T1000 (cell line): ENCODE results near the gene DIPK1B.

Experiments
- DNase-seq: peaks from one replicate; lab custom pipeline; 2025; ENCODE audit warnings: mixed read lengths; lab: John Stamatoyannopoulos, UW

DIPK1B gene

DNA sequence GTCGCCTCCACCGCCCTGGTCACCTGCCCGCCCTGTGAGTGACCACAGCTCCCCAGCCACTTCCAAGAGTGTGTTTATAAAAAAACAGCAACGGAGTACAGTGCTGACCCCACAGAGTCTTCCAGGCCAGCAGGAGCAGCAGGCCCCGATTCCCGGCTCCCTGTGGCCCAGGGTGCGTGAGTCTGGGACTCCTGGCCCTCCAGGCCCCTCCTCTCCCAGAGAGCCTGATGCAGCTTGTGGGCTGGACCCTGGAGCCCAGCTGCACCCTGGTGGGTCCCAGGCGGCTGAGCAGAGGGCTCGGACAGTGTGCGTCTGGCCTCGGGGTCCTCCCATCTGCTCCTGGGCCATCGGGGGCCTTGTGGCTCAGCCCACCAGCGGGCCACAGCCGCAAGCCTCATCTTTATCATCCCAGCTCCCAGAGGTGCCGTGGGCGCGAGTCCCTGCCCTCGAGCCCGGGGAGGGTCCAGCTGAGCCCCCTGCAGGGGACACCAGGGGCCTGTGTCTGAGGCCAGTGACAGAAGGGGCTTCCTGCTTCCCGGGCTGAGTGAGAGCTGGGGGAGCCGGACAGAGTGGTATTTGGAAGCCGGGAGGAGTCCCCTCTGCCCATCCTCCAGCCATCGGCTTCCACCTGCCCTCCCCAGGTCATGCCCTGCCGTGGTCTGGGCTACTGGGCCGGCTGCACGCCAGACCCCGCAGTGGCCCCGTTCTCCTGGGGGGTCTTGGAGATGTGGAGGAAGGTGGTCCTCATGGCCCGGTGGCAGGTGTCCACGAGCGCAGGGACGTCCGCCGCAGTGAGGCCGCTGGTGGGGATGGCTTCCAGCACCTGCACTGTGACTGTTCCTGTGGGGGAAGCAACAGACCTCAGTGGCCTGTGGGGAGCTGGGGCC is 39.0 kb upstream of the DIPK1B start:
- DNase-seq = no peak

DNA sequence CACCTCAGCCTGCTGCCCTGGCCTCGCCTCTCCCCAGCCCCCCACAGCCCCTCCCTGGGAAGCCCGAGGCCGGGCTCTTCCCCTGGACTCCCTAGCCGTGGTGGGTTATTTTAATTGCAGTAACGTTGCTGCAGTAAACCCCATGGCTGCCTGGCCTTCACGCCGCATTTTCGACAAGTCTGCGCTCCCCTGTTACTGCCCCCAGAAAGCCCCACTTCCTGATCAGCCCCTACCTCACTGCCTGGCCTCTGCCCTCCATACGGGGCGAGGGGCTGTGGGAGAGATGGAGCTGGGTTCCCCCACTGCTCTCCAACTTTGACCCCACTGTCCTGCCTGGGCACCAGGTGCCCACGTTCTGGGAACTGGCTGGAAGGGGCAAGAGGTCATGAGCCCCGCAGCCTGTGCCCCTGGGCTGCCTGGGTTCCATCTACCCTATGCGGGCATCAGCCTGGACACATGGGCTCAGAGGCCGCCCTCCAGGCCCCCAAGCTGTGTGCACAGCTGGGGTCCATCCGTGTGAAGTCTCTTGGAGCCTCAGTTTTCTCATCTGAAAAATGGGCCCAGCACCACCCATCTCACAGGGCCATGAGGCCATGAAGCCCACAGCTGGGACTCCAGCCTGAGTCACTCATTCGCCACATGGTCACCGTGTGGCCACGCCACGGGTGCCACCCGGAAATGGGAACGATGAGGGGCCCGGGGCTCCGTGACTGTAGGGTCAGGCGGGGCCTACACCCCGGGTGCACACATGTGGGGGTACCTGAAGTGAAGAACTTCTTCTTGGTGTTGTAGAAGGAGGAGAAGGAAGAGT is 38.2 kb upstream of the DIPK1B start:
- no peak for DNase-seq

DNA sequence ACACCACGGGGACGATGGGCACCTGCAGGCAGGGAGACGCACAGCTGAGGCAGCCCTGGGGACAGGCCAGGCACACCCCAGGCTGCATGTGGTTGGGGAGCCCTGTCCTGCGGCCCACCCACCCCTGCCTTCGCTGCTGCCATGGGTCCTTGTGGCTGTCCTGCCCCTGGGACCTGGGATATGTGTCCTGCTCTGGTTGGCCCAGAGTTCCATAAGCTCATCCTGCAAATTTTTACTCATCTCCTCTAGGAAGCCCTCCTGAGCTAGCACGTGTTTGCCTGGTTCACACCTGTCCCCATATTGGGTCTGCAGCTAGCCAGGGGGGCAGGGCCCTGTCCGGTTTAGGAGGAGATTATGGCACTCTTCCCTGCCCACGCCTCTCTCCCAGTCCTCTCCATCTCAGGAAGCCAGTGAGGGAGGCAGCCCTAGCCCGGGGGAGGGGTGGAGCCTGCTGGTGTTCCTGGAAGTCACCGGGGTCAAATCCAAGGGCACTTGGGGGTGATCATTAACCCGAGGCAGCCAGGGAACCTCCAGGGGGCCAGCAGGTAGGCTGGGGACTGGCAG is 37.5 kb upstream of the DIPK1B start:
- no peak for DNase-seq

DNA sequence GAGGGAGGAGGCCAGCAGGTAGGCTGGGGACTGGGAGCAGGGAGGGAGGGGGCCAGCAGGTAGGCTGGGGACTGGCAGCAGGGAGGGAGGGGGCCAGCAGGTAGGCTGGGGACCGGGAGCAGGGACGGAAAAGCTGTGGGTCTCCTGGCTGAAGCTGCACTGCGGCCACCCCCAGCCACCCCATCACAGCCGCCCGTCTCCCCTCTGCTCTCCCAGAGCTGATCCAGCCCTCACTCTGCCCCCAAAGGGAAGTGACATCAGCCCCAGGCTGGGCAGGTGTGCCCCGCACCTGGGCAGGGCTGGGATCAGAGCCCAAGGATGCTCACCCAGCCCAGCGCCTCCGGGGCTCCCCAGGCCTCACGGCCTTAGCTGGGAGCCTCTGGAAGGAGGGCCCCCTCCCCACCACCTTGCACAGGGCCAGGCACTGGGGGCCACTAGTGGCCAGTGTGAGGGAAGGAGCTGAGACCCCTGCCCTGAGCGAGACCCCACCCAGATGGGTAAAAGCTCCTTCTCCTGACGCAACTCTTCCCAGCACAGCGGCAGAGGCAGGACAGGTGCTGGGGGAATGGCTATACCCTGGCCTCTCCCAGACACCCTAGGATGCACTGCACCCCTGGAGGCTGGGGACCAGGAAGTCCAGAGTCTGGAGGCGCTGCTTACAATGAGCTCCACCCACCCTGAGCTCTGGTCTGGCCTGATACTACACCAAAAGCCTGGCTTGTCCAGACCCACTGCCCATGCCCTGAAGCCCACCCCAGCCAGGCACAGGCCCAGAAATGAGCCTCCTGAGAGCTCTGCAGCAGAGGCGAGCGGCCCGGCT is 36.7 kb upstream of the DIPK1B start:
- DNase-seq = no peak

DNA sequence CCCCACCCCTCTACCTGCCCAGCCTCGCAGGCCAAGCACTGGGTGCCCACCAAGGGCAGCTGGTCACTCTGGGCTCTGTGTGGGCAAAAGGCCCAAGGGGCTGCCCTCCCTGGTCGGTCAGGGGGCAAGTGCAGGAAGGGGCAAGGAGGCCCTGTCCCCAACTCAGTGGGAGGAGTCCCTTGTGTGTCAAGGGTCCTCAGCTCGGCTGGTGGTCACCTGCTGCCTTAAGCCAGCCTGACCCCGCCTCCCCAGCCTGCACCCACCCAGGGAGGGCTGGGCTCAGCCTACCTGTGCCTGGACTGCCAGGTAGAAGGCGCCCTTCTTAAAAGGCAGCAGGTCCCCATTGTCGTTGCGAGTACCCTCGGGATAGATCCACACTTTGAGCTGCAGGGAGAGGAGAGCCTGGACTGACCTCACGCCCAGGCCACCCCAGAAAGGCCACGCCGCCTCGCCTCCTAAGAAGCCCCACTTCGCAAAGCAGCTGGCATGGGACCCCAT is 36.0 kb upstream of the DIPK1B start:
- DNase-seq = no peak

DNA sequence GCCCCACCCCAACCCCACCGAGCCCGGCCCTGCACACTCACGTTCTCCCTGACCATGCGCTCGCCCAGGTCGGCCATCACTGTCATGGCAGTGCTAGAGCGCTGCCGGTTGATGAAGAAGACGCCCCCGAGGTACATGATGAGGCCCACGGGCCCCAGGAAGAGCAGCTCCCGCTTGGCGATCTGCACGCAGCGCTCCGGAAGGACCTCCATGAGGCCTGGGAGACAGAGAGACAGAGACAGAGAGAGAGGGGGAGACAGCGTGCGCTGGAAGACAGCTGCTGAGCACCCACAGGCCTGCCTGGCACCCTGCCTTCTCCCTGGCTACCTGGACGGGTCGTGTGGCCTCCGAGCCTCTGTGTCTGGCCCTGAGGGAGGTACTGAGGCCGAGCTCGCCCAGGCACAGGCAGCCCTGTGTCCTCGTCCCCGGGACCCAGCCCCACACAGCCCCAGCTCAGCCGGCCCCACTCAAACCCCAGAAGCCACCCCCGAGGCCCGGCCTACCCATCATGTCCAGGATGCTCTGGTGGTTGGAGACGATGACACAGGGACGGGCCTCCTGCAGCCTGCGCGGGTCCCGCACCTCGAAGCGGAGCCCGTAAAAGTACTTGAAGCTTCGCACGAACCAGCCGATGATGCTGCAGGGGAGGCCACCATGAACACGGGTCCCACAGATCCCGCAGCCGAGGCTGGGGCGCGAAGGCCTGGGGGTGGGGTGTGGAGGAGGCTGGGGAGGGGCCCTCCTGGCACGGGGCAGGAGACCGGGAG is 35.3 kb upstream of the DIPK1B start:
- no peak for DNase-seq

DNA sequence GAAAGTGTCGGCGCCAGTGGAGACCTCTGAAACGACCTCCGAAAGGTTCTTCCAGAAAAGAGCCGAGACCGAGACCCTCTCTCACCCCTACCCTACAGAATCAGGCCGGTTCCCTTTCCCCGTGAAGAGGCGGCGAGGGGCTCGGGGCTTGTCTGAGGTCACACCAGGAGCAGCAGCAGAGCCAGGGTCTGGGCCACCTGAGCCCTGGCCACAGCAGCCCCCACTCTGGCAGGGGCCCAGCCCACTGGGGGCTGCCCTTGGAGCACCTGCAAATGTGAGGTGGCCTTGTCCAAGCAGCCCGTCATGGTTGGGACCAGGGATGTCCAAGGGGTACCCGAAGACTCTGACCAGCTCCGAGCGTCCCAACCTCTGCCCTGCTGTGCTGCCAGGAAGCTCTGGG is 34.3 kb upstream of the DIPK1B start:
- no peak for DNase-seq

DNA sequence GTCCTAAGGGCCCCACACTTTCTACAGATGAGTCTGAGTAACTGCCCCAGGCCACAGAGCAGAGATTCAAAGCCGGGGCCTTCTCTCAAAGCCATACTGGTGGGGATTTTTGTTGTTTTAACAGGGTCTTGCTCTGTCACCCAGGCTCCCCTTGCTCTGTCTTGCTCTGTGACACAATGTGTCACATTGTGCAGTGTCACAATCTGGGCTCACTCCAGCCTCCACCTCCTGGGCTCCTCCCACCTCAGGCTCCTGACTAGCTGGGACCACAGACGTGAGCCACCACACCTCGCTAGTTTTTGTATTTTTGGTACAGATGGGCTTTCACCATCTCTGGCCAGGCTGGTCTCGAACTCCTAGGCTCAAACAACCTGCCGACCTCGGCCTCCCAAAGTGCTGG is 33.7 kb upstream of the DIPK1B start:
- DNase-seq = no peak

DNA sequence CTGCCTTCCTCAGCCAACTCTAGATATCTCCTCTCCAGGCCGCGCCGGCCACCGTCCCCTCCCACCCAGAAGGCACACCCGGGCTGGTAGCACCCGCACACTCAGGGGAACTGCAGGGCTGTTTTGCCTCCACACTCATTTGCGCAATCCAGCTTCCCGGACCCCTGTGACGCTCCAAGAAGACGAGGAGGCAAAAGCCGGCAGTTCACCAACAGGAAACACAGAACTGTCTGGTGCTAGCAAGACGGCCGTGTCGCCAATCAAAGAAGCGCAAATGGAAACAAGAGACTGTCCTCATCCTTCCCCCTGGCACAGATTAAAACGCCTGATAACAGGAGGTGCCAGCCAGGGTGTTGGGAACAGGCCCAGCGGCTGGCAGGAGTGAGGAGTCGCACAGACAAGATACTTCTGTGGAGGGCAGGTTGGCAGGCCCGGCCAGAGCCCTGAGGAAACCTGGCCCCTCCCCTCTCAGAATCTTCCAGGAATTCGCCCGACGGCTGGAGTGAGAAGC is 32.9 kb upstream of the DIPK1B start:
- DNase-seq = no peak

DNA sequence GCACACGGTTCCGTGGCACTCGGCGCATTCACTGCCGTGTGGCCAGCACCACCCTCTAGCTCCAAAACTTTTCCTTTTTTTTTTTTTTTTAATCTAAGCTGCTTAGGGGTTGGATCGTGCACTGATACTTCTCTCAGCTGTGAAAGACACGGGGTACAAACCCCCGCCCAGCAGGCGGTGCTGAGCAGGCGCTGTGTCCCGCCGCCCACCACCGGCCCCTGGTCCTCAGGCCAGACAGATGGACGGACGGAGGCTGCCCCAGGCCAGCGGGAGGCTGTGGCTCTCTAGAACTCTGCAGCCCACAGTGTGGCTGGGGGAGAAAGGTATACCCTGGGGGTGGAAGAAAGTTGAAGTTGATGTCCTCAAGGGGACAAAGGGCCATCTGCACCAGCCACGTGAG is 31.3 kb upstream of the DIPK1B start:
- DNase-seq = no peak

DNA sequence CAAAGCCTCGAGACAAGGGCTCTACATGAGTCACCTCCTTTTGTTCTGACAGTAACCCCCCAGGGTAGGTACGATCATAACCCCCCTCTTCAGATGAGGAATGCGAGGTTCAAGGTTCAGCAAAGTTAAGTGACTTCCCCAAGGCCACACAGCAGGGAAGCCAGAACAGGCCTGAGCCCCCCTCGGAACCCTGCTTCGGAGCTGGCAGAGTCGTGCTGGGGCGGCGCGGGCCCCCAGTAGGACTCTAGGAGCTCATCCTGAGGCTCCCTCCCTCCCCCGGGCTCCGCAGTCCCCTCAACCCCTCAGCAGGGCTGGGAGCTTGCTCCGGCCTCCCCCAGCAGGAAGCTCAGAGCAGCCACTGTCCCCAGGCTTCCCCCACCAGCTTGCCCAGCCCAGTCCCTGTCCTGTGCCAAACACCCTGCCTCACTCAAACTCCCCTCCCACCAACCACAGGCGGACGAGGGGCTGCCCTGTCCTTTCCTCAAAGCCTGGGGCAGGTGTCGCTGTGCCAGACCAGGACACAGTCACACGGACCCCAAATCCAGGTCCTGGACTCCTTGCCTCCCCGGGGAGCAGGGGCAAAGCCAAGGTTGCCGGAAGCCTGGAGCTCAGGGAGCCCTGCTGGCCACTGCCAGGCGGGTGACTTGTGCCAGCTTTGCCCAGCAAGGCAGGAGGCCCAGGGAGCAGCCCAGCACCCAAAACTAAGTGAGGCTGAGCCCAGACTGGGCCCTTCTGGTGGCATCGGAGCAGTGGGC is 30.2 kb upstream of the DIPK1B start:
- no peak for DNase-seq

DNA sequence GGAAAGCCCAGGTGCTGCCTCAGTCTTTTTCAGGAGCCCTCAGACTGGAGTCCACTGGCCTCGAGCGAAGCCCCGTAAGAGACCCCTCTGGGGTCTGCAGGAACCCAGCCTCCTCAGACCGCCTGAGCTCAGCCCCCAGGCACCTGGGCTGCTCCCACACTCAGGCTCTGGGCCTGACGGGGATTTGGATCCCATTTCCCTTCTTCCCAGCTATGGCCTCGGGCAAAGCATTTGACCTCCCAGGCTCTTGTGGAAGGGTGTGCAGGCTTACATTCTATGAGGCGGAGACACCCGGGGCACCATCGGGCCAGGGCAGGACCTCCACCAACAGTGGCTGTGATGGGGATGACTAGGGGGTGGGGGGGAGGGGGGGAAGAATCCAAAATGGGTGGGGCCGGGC is 29.7 kb upstream of the DIPK1B start:
- DNase-seq = no peak

DNA sequence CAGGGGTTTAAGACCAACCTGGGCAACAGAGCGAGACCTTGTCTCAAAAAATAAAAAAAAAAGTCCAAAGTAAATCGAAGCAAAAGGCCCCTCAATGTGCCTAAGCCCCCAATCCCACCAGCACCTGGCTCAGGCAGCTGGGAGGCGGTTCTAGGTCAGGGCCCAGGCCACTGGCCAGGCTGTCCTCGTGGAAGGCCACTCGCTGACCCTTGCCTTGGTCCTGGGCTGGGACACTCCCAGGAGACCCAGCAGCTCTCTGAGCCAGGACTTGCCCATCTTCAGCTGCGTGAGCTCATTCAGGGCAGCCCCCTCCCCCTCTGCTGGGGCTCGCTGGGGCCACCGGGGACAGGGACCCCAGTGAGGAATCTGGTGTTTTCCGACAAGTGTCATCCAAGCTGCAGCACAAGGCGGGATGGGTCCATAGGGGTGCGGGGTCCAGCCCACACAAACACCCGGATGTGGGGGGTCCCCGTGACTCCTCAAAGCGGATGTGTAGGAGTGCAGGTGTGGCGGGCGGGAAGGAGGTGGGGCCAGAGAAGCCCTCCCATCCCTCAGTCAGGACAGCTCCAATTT is 29.1 kb upstream of the DIPK1B start:
- no peak for DNase-seq

DNA sequence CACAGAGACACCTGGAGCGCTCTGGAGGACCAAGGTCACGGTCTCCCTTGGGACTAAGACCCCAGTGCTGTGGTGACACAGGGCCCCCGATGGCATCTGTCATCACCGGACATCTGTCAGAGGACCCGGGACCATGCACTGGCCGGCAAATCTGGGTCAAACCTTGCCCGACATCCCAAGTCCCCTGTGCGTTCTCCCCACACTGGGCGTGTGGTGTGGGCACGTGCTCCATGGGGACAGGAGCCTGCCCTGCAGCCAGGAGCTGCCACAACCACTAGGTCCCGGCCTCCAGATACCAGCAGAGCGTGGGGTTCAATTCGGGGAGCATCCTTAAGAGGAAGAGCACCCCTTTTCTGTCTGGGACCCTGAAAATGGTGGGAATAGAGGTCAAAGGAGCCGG is 28.6 kb upstream of the DIPK1B start:
- no peak for DNase-seq

DNA sequence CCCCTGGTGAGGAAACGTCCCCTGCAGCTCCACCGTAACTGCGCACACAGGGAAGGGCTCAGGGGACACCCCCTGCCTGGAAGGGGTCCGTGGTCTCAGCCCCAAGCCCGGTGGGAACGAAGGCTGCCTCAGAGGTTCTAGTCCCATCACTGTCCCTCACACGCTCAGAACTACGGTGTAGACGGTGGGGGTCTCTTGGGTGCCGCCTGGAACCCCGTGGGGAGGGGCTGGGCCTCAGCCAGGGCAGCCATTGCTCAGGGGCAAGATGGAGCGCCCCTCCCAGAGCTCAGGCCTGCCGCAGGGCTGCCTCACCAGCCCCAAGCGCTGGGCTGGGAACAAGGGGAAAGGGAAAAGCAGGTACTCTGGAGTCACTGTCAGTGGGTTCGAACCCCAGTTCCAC is 28.0 kb upstream of the DIPK1B start:
- DNase-seq = no peak

DNA sequence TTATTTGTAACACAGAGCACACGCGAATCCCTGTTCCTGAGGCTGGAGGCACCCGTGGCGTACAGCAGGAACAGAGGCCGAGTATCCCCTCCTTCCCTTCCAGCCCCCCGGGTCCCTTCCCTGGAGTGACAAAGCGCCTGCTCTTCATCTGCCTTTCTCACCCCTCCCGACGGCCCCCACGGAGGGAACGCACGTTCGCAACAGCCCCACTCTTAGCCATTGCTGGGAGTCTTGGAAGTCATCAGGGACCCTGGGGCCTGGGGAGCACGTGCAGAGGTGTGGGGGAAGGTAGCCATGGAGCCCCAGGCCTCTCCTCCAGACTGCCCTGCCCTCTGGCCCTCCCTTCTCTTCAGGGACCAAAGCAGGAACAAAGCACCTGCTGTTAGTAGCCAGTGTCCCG is 27.6 kb upstream of the DIPK1B start:
- DNase-seq = no peak

DNA sequence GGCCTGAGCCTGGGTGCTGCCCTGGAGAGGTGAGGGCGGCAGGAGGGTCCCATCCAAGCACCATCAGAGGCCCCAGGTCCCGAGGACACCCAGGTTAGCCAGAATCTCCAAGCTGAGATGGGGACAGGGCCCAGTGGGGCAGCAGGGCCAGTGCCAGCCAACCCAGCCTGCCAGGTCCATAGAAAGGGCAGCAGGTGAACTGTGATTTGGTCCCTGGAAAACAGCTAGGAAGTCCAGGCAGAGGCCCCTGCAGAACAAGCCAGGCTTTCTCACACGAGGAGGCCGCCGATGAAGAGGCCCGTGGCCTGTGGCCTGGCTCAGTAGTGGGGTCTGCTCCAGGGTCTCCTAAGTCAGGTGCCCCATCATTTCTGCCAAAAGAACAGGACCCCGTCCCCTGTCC is 27.2 kb upstream of the DIPK1B start:
- DNase-seq = no peak

DNA sequence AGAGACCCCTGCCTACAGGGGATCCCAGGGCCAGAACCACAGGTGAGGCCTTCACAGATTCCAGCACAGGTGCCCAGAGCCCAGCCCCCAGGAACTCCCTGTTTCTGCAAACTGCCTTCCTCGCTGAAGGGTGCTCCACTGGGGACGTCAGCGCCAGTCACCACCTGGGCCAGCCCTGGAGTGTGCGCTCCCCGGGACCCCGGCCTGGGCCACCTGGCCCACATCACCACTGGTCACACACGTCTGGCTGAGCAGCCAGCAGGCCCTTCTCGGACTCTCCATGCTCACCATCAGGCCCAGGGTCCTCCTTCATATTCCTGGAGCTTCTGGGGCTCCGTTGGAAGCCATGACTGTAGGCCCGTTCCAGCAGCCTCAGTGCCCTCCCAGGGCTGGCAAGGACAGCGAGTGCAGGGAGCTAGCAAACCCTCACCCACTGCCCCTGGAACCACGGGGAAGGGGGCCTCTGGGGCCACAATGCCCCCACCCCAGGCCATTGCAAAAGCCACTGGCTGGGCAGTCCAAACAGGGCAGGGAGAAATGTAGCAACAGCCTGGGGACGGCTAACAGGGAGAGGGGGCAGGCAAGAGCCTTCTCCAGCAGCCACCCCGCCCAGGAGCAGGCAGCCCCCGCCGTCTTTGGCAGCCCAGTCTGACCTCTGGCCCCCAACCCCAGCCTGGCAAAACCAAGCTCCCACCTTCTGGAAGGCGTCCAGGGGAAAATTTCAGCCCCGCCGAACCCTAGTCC is 26.4 kb upstream of the DIPK1B start:
- no peak for DNase-seq

DNA sequence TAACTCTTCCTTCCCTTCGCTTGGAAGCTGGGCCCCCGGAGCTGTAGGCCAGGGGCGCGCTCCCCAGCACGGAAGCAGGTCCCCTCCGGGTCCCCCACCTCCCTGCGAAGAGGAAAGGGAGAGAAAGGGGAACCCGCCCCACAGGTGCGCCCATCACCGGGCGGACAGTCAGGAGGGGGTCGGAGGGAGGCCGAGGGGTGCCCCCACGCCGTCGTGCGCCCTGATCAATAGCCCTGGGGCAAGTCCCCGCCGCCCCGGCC is 25.9 kb upstream of the DIPK1B start:
- DNase-seq = no peak
